Rectal smooth muscle tissue (tissue), 1 donor: ENCODE results near the gene GABRG3.
"Not testable (repeated sequence)": the region's sequence is repeated elsewhere in the genome, so short reads cannot be mapped to it uniquely, and the experiment has no call there.

Experiments
- H3K27ac ChIP-seq: one replicate; pipeline ENCODE4 v1.7.0; 2013; ENCODE audit warnings: low read depth, low read length, inconsistent platforms
- H3K27me3 ChIP-seq: one replicate; pipeline ENCODE4 v1.7.0; 2013; ENCODE audit warnings: low read length; ENCODE audit not compliant: control insufficient read depth, insufficient read depth
- H3K36me3 ChIP-seq: one replicate; pipeline ENCODE4 v1.7.0; 2013; ENCODE audit warnings: low read length; ENCODE audit not compliant: control insufficient read depth, insufficient read depth
- H3K4me1 ChIP-seq: one replicate; pipeline ENCODE4 v1.7.0; 2013; ENCODE audit warnings: low read length; ENCODE audit not compliant: control insufficient read depth, insufficient read depth
- H3K4me3 ChIP-seq: one replicate; pipeline ENCODE4 v1.7.0; 2013; ENCODE audit warnings: low read length
- H3K9ac ChIP-seq: one replicate; pipeline ENCODE4 v1.7.0; 2013; ENCODE audit warnings: low read length

The GABRG3 gene

GRCh38 chr15:26950001-26950400 lies 21.0 kb upstream of the GABRG3 start:
- Histone ChIP-seq H3K9ac (no peak overlapping the region), H3K36me3 (no peaks in the 10 kb centered on the region), H3K4me3 (no peak overlapping the region), H3K27ac (no peak overlapping the region), H3K27me3 (no peaks in the 10 kb centered on the region), H3K4me1 (no peaks in the 10 kb centered on the region)

GRCh38 chr15:26954403-26954802 lies 16.6 kb upstream of the GABRG3 start:
- Histone ChIP-seq H3K27ac (no peak overlapping the region), H3K4me1 (no peaks in the 10 kb centered on the region), H3K9ac (no peak overlapping the region), H3K4me3 (no peak overlapping the region), H3K27me3 (no peaks in the 10 kb centered on the region), H3K36me3 (no peaks in the 10 kb centered on the region)

DNA sequence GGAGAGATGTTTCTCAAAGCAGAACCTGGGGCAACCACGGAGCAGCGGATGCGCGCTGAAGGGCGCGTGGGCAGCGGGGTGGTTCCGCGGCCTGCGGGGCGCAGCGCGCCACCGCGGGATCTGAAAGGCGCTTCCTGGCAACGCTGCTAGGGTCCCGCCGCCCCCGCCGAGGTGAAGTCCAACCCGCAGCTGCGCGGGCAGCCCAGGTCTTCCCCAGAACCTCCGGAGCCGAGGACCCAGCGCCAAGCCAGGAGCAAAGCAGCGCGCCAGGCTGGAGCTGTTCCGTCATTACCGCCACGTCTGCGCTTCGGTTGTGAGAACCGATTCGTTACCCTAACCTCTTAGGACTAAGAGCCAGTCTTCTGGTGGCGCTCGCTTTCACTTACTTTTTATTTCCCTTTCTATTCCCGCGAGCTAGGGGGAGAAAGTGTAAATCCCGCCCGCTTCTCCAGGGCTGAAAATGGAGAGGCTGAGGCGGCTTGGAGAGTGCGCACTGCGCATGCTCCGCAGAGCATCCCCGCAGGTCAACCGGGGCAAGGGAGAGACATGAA lies 3.2 kb upstream of the GABRG3 start:
- H3K4me1 ChIP-seq = no peaks in the 10 kb centered on the region
- H3K4me3 ChIP-seq = no peak overlapping the region
- H3K9ac ChIP-seq = no peak overlapping the region
- H3K27me3 ChIP-seq = no peaks in the 10 kb centered on the region
- H3K27ac ChIP-seq = no peak overlapping the region
- H3K36me3 ChIP-seq = no peaks in the 10 kb centered on the region

GRCh38 chr15:26968806-26969205 lies 2.2 kb upstream of the GABRG3 start:
- H3K9ac ChIP-seq = no peak overlapping the region
- H3K27ac ChIP-seq = no peak overlapping the region
- no peaks in the 10 kb centered on the region for H3K36me3 ChIP-seq
- H3K4me1 ChIP-seq = no peaks in the 10 kb centered on the region
- H3K4me3 ChIP-seq = no peak overlapping the region
- no peaks in the 10 kb centered on the region for H3K27me3 ChIP-seq

- no peak overlapping the region for H3K9ac ChIP-seq
- no peaks in the 10 kb centered on the region for H3K27me3 ChIP-seq
- H3K4me3 ChIP-seq = no peak overlapping the region
- H3K27ac ChIP-seq = no peak overlapping the region
- no peaks in the 10 kb centered on the region for H3K36me3 ChIP-seq
- H3K4me1 ChIP-seq = no peaks in the 10 kb centered on the region
These were observed 464 bp downstream of the GABRG3 start for GRCh38 chr15:26971271-26972018.

GRCh38 chr15:26972636-26973035 lies 1.7 kb downstream of the GABRG3 start:
- Histone ChIP-seq H3K4me3 (no peak overlapping the region), H3K36me3 (no peaks in the 10 kb centered on the region), H3K9ac (no peak overlapping the region), H3K27me3 (no peaks in the 10 kb centered on the region), H3K4me1 (no peaks in the 10 kb centered on the region), H3K27ac (no peak overlapping the region)

DNA sequence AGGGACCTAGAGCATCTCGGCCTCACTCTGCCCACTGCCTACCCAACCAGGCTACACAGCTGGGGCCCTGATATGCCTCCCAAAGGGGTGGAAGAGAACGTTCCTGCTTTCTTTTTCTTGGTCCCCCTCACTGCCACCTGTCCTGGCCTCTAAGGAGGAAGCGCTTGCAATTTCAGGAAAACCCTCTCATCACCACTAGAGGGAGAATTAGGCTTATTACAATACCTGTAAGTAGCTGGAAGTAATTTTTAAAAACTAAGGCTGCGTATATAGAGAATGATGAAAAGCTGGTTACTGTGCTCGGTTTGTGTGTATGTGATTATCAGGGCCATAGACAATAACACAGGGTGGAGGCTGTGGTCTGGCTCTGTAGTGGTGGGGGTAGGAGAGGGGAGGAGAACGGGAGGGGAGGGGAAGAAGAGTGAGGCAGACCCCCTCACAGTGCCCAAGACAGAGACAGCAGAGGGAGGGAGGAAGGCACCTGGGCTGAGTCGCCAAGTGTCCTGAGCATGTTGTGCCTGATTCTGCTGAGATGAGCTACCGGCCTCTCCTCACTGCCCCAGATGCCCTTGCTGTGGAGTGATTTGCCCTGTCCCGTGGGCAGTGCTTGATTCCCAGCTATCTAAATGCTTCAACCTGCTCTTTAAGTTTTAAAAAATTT lies 3.3 kb downstream of the GABRG3 start:
- Histone ChIP-seq H3K27ac (no peak overlapping the region), H3K9ac (no peak overlapping the region), H3K27me3 (no peaks in the 10 kb centered on the region), H3K4me1 (no peaks in the 10 kb centered on the region), H3K36me3 (no peaks in the 10 kb centered on the region), H3K4me3 (no peak overlapping the region)

DNA sequence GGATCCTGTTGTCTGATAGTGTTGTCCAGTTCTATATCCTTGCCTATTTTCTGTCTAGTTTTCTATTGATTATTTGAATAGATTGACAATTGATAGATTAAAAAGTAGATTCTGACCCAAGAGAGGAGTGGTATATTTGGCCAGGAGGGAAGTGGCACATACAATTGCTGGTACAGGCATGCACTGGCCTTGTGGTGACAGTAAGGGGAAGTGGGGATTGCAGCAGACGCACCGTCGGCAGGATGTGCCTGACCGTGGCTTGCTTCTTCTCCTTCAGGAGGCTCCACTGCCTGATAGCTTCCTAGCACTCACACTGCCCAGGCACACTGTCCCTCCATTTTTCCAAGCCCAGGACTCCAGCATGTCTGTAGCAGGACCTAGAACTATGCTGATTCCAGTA lies 10.5 kb downstream of the GABRG3 start:
- no peak overlapping the region for H3K4me3 ChIP-seq
- no peaks in the 10 kb centered on the region for H3K27me3 ChIP-seq
- no peak overlapping the region for H3K27ac ChIP-seq
- H3K36me3 ChIP-seq = no peaks in the 10 kb centered on the region
- no peak overlapping the region for H3K9ac ChIP-seq
- no peaks in the 10 kb centered on the region for H3K4me1 ChIP-seq

- Histone ChIP-seq H3K4me1 (no peaks in the 10 kb centered on the region), H3K36me3 (no peaks in the 10 kb centered on the region), H3K27me3 (no peaks in the 10 kb centered on the region), H3K4me3 (no peak overlapping the region), H3K27ac (no peak overlapping the region), H3K9ac (no peak overlapping the region)
These were observed 12.8 kb downstream of the GABRG3 start for GRCh38 chr15:26983822-26984221.

GRCh38 chr15:26985050-26985449 lies 14.1 kb downstream of the GABRG3 start:
- no peak overlapping the region for H3K4me3 ChIP-seq
- no peak overlapping the region for H3K9ac ChIP-seq
- no peaks in the 10 kb centered on the region for H3K36me3 ChIP-seq
- no peaks in the 10 kb centered on the region for H3K4me1 ChIP-seq
- no peak overlapping the region for H3K27ac ChIP-seq
- no peaks in the 10 kb centered on the region for H3K27me3 ChIP-seq

GRCh38 chr15:26996250-26996649 lies 25.3 kb downstream of the GABRG3 start:
- no peaks in the 10 kb centered on the region for H3K27me3 ChIP-seq
- no peak overlapping the region for H3K27ac ChIP-seq
- H3K4me3 ChIP-seq = no peak overlapping the region
- no peaks in the 10 kb centered on the region for H3K4me1 ChIP-seq
- H3K36me3 ChIP-seq = no peaks in the 10 kb centered on the region
- no peak overlapping the region for H3K9ac ChIP-seq

DNA sequence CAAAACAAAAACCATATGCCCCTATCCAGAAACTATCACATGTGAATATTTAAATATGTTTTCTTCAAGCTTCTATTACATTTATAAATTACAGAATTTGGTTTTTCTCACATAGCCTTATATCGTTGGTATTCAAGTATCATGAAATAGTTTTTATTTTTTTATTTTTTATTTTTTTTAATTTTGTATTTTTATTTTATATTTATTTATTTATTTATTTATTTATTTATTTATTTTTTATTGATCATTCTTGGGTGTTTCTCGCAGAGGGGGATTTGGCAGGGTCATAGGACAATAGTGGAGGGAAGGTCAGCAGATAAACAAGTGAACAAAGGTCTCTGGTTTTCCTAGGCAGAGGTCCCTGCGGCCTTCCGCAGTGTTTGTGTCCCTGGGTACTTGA lies 32.0 kb downstream of the GABRG3 start:
- not testable (repeated sequence) for H3K4me1 ChIP-seq, H3K27ac ChIP-seq, H3K4me3 ChIP-seq, H3K27me3 ChIP-seq, H3K9ac ChIP-seq, H3K36me3 ChIP-seq

GRCh38 chr15:27004226-27004625 lies 33.2 kb downstream of the GABRG3 start:
- H3K9ac ChIP-seq, H3K27ac ChIP-seq, H3K36me3 ChIP-seq: not testable (repeated sequence)

More at GRCh38 chr15:27004226-27004625, 33.2 kb downstream of the GABRG3 start:
- not testable (repeated sequence) for H3K4me1 ChIP-seq, H3K4me3 ChIP-seq, H3K27me3 ChIP-seq
